Memory B cell (primary cell): ENCODE measurements around the gene ANKRD18B.
"Not testable (repeated sequence)": the region's sequence is repeated elsewhere in the genome, so short reads cannot be mapped to it uniquely, and the experiment has no call there.

Source experiments
- ATAC-seq: fragments of 150-1000 bp; cut with Tn5 transposase; 2 replicates; pipeline ENCODE4 v1.10.0; 2021; ENCODE audit warnings: low read depth, mild to moderate bottlenecking, moderate library complexity
- DNase-seq, 2 donors: peaks; one replicate each; pipeline ENCODE4 v3.0.0; 2022; ENCODE audit warnings: low spot score in 2 of 2
- H3K27ac Mint-ChIP-seq: one replicate; pipeline ENCODE4 v1.8.0; 2022; ENCODE audit warnings: mild to moderate bottlenecking, moderate library complexity, mixed read lengths
- H3K27me3 Mint-ChIP-seq: one replicate; pipeline ENCODE4 v1.8.0; 2022; ENCODE audit warnings: mixed read lengths
- H3K36me3 Mint-ChIP-seq: one replicate; pipeline ENCODE4 v1.8.0; 2022; ENCODE audit warnings: mild to moderate bottlenecking, mixed read lengths
- H3K4me1 Mint-ChIP-seq: one replicate; pipeline ENCODE4 v1.8.0; 2022; ENCODE audit warnings: mixed read lengths
- H3K4me3 Mint-ChIP-seq: one replicate; pipeline ENCODE4 v1.8.0; 2022; ENCODE audit warnings: mild to moderate bottlenecking, moderate library complexity, mixed read lengths
- H3K9me3 Mint-ChIP-seq: one replicate; pipeline ENCODE4 v1.8.0; 2022; ENCODE audit warnings: mixed read lengths

ANKRD18B gene

GRCh38 chr9:33560217-33560616, 36.2 kb downstream of the ANKRD18B start:
- H3K27me3 Mint-ChIP-seq, ATAC-seq, H3K9me3 Mint-ChIP-seq, H3K36me3 Mint-ChIP-seq, DNase-seq, H3K4me1 Mint-ChIP-seq, H3K4me3 Mint-ChIP-seq, H3K27ac Mint-ChIP-seq: not testable (repeated sequence)

GRCh38 chr9:33562196-33562595, 38.1 kb downstream of the ANKRD18B start:
- not testable (repeated sequence) for H3K27me3 Mint-ChIP-seq, H3K36me3 Mint-ChIP-seq, H3K4me1 Mint-ChIP-seq, H3K4me3 Mint-ChIP-seq, DNase-seq, ATAC-seq, H3K27ac Mint-ChIP-seq, H3K9me3 Mint-ChIP-seq

GRCh38 chr9:33567776-33568175, 43.7 kb downstream of the ANKRD18B start:
- H3K27me3 Mint-ChIP-seq, ATAC-seq: not testable (repeated sequence)

GRCh38 chr9:33577786-33578185, 53.7 kb downstream of the ANKRD18B start:
- not testable (repeated sequence) for H3K27ac Mint-ChIP-seq, H3K36me3 Mint-ChIP-seq, H3K9me3 Mint-ChIP-seq, H3K4me3 Mint-ChIP-seq, H3K4me1 Mint-ChIP-seq, H3K27me3 Mint-ChIP-seq, DNase-seq, ATAC-seq

More at GRCh38 chr9:33567776-33568175, 43.7 kb downstream of the ANKRD18B start:
- not testable (repeated sequence) for H3K4me1 Mint-ChIP-seq, H3K9me3 Mint-ChIP-seq, H3K36me3 Mint-ChIP-seq, H3K4me3 Mint-ChIP-seq, DNase-seq, H3K27ac Mint-ChIP-seq

- not testable (repeated sequence) for ATAC-seq, H3K27ac Mint-ChIP-seq, DNase-seq, H3K36me3 Mint-ChIP-seq, H3K27me3 Mint-ChIP-seq, H3K4me1 Mint-ChIP-seq, H3K4me3 Mint-ChIP-seq, H3K9me3 Mint-ChIP-seq
Measured at GRCh38 chr9:33579996-33580395, 55.9 kb downstream of the ANKRD18B start.

GRCh38 chr9:33582686-33583085, 58.6 kb downstream of the ANKRD18B start:
- not testable (repeated sequence) for H3K9me3 Mint-ChIP-seq, H3K27ac Mint-ChIP-seq, ATAC-seq, H3K36me3 Mint-ChIP-seq, DNase-seq, H3K4me1 Mint-ChIP-seq, H3K4me3 Mint-ChIP-seq
- peaks cover 11% of the 10 kb centered on the region for H3K27me3 Mint-ChIP-seq

- not testable (repeated sequence) for ATAC-seq, H3K4me1 Mint-ChIP-seq, DNase-seq, H3K36me3 Mint-ChIP-seq, H3K4me3 Mint-ChIP-seq, H3K9me3 Mint-ChIP-seq, H3K27ac Mint-ChIP-seq
- H3K27me3 Mint-ChIP-seq, result peaks cover 11% of the 10 kb centered on the region
Measured at GRCh38 chr9:33586128-33586527, 62.1 kb downstream of the ANKRD18B start.

- H3K4me3 Mint-ChIP-seq, DNase-seq, H3K4me1 Mint-ChIP-seq, H3K9me3 Mint-ChIP-seq, H3K27ac Mint-ChIP-seq, ATAC-seq, H3K36me3 Mint-ChIP-seq: not testable (repeated sequence)
- peaks cover 11% of the 10 kb centered on the region for H3K27me3 Mint-ChIP-seq
Measured at GRCh38 chr9:33587799-33588198, 63.7 kb downstream of the ANKRD18B start.

- H3K27ac Mint-ChIP-seq, ATAC-seq, H3K4me1 Mint-ChIP-seq, H3K36me3 Mint-ChIP-seq, DNase-seq, H3K4me3 Mint-ChIP-seq, H3K9me3 Mint-ChIP-seq: not testable (repeated sequence)
- peaks cover 13% of the 10 kb centered on the region for H3K27me3 Mint-ChIP-seq
Measured at GRCh38 chr9:33588876-33589275, 64.8 kb downstream of the ANKRD18B start.

- not testable (repeated sequence) for H3K9me3 Mint-ChIP-seq, H3K4me3 Mint-ChIP-seq, H3K27ac Mint-ChIP-seq, H3K36me3 Mint-ChIP-seq, DNase-seq, H3K4me1 Mint-ChIP-seq, ATAC-seq
- peaks cover 13% of the 10 kb centered on the region for H3K27me3 Mint-ChIP-seq
Measured at GRCh38 chr9:33590857-33591256, 66.8 kb downstream of the ANKRD18B start.

- not testable (repeated sequence) for H3K36me3 Mint-ChIP-seq, H3K4me3 Mint-ChIP-seq, H3K4me1 Mint-ChIP-seq, H3K27ac Mint-ChIP-seq, ATAC-seq, H3K27me3 Mint-ChIP-seq, DNase-seq, H3K9me3 Mint-ChIP-seq
Measured at GRCh38 chr9:33596974-33597373, 72.9 kb downstream of the ANKRD18B start.

- H3K4me3 Mint-ChIP-seq, H3K36me3 Mint-ChIP-seq, H3K9me3 Mint-ChIP-seq, H3K27ac Mint-ChIP-seq, DNase-seq, ATAC-seq, H3K27me3 Mint-ChIP-seq, H3K4me1 Mint-ChIP-seq: not testable (repeated sequence)
Measured at GRCh38 chr9:33597386-33597785, 73.3 kb downstream of the ANKRD18B start.

- H3K4me3 Mint-ChIP-seq, H3K9me3 Mint-ChIP-seq, H3K36me3 Mint-ChIP-seq, H3K4me1 Mint-ChIP-seq, DNase-seq, H3K27me3 Mint-ChIP-seq, ATAC-seq, H3K27ac Mint-ChIP-seq: not testable (repeated sequence)
Measured at GRCh38 chr9:33598796-33599379, 74.8 kb downstream of the ANKRD18B start.

GRCh38 chr9:33600911-33601310, 76.9 kb downstream of the ANKRD18B start:
- H3K27me3 Mint-ChIP-seq, ATAC-seq, H3K9me3 Mint-ChIP-seq, H3K4me3 Mint-ChIP-seq, H3K36me3 Mint-ChIP-seq, H3K4me1 Mint-ChIP-seq, H3K27ac Mint-ChIP-seq, DNase-seq: not testable (repeated sequence)

GRCh38 chr9:33604249-33604648, 80.2 kb downstream of the ANKRD18B start:
- ATAC-seq, H3K9me3 Mint-ChIP-seq, H3K4me3 Mint-ChIP-seq, DNase-seq, H3K27ac Mint-ChIP-seq, H3K4me1 Mint-ChIP-seq, H3K36me3 Mint-ChIP-seq: not testable (repeated sequence)
- peaks cover 11% of the 10 kb centered on the region for H3K27me3 Mint-ChIP-seq
